ENCODE measurements around the gene GNG7. TPM values are rescaled to one million over a fixed set of nuclear protein-coding genes. Genes with fewer than 3 reads are reported as not detected.

GNG7 gene
- total RNA-seq, 1 donor from 2014 or later: 5.1 TPM

- no peak for TF ChIP-seq CTCF (IDR thresholded peaks at IDR 0.05)
- peaks cover 25% of the 10 kb centered on the region for H3K4me1 Mint-ChIP-seq (ENCODE audit: unreplicated experiment)
- H3K9me3 Mint-ChIP-seq (ENCODE audit: unreplicated experiment): no peaks in the 10 kb centered on the region
- no peak overlapping the region for H3K27ac Mint-ChIP-seq (ENCODE audit: unreplicated experiment)
- no peaks in the 10 kb centered on the region for H3K27me3 Mint-ChIP-seq (ENCODE audit: unreplicated experiment)
- no peak overlapping the region for H3K4me3 Mint-ChIP-seq (ENCODE audit: unreplicated experiment)
- H3K36me3 Mint-ChIP-seq (ENCODE audit: unreplicated experiment): peaks cover 3% of the 10 kb centered on the region
- DNase-seq (ENCODE audit: extremely low spot score, unreplicated experiment): no peak
These were observed 110.8 kb downstream of the GNG7 start for GRCh38 chr19:2591537-2592291.

GRCh38 chr19:2590630-2591399, 111.7 kb downstream of the GNG7 start:
- peaks cover 3% of the 10 kb centered on the region for H3K36me3 Mint-ChIP-seq (ENCODE audit: unreplicated experiment)
- H3K4me1 Mint-ChIP-seq (ENCODE audit: unreplicated experiment): peaks cover 25% of the 10 kb centered on the region
- no peaks in the 10 kb centered on the region for H3K9me3 Mint-ChIP-seq (ENCODE audit: unreplicated experiment)
- no peak for DNase-seq (ENCODE audit: extremely low spot score, unreplicated experiment)
- no peak overlapping the region for H3K4me3 Mint-ChIP-seq (ENCODE audit: unreplicated experiment)
- H3K27ac Mint-ChIP-seq (ENCODE audit: unreplicated experiment): no peak overlapping the region
- no peaks in the 10 kb centered on the region for H3K27me3 Mint-ChIP-seq (ENCODE audit: unreplicated experiment)
- TF ChIP-seq CTCF (IDR thresholded peaks at IDR 0.05): no peak

DNA sequence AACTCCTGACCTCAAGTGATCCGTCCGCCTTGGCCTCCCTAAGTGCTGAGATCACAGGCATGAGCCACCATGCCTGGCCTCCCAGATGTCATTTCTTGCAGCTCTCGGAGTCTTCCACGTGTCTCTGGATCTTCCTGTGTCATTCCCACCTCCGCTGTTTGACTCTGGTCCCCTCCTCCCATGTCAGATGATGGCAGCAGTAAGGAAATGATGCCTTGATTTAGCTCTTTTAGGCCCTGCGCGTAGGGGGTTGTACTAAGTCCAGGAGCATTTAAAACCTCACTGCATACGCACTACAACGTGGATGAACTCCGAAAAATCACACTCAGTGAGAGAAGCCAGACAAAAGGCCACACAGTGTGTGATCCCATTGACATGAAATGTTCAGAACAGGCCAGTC, 113.1 kb downstream of the GNG7 start:
- Mint-ChIP-seq H3K9me3 (ENCODE audit: unreplicated experiment) (no peaks in the 10 kb centered on the region), H3K27ac (ENCODE audit: unreplicated experiment) (peak overlapping the region; percentile 18), H3K27me3 (ENCODE audit: unreplicated experiment) (no peaks in the 10 kb centered on the region), H3K36me3 (ENCODE audit: unreplicated experiment) (peaks cover 3% of the 10 kb centered on the region), H3K4me1 (ENCODE audit: unreplicated experiment) (peaks cover 23% of the 10 kb centered on the region), H3K4me3 (ENCODE audit: unreplicated experiment) (no peak overlapping the region)
- DNase-seq (ENCODE audit: extremely low spot score, unreplicated experiment): no peak
- TF ChIP-seq CTCF (IDR thresholded peaks at IDR 0.05): no peak

DNA sequence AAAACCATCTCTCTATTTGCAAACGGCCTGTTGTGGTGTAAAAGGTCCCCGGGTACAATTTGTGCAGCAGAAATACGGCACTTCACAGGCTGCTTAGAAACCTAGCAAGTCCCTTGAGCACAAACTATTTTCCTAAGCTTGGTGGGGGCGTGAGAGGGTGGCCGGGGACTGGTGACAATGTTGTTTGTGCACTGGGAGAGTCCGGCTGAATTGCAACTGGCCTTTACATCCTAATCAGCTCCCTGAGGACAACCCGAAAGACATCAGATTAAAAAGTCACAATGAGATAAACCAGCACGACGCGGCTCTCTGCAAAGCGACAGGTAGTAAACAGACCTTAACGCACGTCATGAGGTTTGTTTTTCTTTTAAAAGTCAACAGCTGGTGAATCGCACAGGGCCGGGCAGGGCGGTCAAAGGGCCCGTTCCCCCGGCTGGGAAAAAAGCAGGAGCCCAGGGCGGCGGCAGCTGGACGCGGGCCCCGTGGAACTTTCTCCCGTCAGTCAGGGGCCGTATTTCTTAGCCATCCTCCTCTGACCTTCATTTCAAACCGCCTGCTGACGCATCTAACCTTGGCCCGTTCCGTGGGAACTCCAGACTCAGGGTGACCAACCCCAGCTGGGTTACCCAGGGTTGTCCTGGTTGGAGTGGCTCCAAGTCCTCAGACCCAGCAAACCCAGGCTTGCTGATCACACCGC, 114.3 kb downstream of the GNG7 start:
- H3K9me3 Mint-ChIP-seq (ENCODE audit: unreplicated experiment): no peaks in the 10 kb centered on the region
- TF ChIP-seq CTCF (IDR thresholded peaks at IDR 0.05): no peak
- no peak overlapping the region for H3K4me3 Mint-ChIP-seq (ENCODE audit: unreplicated experiment)
- no peaks in the 10 kb centered on the region for H3K27me3 Mint-ChIP-seq (ENCODE audit: unreplicated experiment)
- no peak overlapping the region for H3K27ac Mint-ChIP-seq (ENCODE audit: unreplicated experiment)
- H3K4me1 Mint-ChIP-seq (ENCODE audit: unreplicated experiment): peaks cover 20% of the 10 kb centered on the region
- no peak for DNase-seq (ENCODE audit: extremely low spot score, unreplicated experiment)
- H3K36me3 Mint-ChIP-seq (ENCODE audit: unreplicated experiment): peaks cover 3% of the 10 kb centered on the region
